OCI-LY1 (cell line): ENCODE measurements around the gene EDDM13.

Experiments
- EZH2 ChIP-seq: fragments of 200-600 bp; sonication (generic), shearing (Covaris generic); IDR thresholded peaks from 2 replicates; pipeline ENCODE4 v1.8.0; 2017; ENCODE audit warnings: borderline replicate concordance, mixed run types, mild to moderate bottlenecking, antibody characterized with exemption, low read length, moderate library complexity, mixed read lengths
- TF ChIP-seq, protein P1 (sequence below): fragments of 200-600 bp; sonication (generic), shearing (Covaris generic); IDR thresholded peaks from 2 replicates; pipeline ENCODE4 v1.5.1; 2017; ENCODE audit warnings: mild to moderate bottlenecking, antibody characterized with exemption, low read length, moderate library complexity, mixed read lengths

DNA sequence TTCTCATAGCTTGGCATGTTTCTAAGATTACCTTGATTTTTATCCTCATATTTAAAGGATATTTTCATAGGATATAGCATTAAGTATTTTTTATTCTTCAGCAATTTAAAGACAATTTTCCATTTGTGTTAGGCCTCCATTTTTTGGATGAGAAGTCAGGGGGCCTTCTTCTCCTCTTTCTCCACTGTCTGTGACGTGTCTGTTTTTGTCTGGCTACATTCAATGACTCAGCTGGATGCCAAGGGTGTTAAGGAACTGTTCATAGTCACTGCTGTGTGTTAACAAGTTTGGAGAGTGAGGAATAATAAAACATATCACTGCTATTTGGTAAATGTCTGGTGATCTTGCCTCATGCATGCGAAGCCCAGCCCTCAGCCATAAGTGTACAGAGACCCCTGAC, 84.4 kb downstream of the EDDM13 start:
- TF ChIP-seq, protein P1, sequence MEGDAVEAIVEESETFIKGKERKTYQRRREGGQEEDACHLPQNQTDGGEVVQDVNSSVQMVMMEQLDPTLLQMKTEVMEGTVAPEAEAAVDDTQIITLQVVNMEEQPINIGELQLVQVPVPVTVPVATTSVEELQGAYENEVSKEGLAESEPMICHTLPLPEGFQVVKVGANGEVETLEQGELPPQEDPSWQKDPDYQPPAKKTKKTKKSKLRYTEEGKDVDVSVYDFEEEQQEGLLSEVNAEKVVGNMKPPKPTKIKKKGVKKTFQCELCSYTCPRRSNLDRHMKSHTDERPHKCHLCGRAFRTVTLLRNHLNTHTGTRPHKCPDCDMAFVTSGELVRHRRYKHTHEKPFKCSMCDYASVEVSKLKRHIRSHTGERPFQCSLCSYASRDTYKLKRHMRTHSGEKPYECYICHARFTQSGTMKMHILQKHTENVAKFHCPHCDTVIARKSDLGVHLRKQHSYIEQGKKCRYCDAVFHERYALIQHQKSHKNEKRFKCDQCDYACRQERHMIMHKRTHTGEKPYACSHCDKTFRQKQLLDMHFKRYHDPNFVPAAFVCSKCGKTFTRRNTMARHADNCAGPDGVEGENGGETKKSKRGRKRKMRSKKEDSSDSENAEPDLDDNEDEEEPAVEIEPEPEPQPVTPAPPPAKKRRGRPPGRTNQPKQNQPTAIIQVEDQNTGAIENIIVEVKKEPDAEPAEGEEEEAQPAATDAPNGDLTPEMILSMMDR: no peak
- no peak for TF ChIP-seq EZH2
